Fibroblast of skin of left biceps (primary cell): ENCODE measurements around the gene SPIN2B.
"Not testable (repeated sequence)": the region's sequence is repeated elsewhere in the genome, so short reads cannot be mapped to it uniquely, and the experiment has no call there.

Source experiments
- DNase-seq, 2 experiments: peaks; one replicate each; pipeline ENCODE4 v3.0.0-alpha.2; 2013; ENCODE audit warnings: low read depth in 2 of 2

SPIN2B gene

DNA sequence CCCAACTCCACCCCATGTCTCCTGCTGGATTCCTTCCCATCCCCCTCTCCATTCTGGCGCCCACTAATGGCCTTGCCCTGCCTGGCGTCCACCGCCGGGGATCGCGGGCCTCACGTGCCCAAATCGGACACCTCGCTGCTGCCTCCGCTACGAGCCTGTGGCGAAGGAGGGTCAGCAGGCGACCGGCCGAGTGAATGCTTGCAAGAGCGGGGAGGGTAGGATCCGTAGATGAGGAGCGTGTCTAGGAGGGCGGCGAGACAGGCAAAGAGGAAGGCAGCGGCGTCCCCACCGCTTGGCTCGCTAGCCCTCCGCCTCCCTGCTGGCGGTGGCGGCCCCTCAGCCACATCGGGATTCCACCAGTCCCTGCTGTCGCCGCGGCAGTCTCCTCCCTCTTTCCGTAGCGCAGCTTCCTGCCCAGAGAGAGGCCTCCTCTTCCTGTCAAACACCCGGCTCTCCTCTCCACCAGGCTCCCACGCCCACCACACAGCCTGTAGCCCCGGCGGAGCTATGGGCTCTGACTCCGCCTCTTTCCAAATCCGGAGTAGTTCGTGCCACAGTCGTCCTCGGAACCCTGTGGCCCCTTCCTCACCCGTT is at the start of gene SPIN2B:
Gene SPIN2B (minus strand): TSS at position 387 of the 594 bp plus-strand sequence.
- peak; percentile 35 to 37 for DNase-seq

DNA sequence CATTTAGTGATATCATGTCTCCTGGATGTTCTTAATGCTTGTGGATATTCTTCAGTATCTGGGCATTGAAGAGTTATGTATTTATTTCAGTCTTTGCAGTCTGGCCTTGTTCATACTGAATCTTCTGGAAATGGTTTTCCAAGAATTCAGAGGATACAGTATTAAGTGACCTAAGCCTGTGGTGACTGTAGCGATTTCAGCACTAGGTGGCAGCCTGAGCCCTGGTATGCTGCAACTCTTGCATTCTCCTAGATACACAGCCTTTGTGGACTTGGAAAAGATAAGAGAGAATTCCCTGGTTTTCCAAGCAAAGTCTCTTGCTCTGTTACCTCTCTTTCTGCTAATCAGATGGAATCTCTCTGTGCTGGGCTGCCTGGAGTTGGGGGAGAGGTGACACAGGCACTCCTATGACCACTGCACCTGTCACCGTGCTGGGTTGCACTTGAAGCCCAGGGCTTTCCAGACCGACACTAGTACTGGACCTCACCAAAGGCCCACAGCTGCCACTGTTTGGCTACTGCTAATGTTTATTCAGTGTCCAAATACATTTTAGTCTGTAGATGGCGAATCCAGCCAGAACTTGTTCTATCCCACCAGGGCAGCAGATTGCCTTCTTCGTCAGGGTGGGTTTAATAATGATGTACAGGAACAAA is 35.2 kb upstream of the SPIN2B start:
- no peak for DNase-seq

DNA sequence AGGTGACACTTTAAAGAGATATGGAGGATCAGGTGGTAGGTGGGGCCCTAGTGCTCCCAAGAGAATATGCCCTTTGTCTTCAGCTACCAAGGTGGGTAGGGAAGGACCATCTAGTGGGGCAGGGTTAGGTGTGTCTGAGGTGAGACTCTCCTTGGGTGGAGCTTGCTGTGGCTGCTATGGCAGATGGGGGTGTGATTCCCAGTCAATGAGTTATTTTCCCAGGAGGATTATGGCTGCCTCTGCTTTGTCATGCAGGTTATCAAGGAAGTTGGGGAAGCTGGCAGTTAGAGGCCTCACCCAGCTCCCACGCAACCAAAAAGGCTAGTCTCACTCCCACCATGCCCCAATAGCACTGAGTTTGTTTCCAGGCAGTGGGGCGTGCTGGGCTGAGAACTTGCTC is 33.8 kb upstream of the SPIN2B start:
- DNase-seq = no peak

DNA sequence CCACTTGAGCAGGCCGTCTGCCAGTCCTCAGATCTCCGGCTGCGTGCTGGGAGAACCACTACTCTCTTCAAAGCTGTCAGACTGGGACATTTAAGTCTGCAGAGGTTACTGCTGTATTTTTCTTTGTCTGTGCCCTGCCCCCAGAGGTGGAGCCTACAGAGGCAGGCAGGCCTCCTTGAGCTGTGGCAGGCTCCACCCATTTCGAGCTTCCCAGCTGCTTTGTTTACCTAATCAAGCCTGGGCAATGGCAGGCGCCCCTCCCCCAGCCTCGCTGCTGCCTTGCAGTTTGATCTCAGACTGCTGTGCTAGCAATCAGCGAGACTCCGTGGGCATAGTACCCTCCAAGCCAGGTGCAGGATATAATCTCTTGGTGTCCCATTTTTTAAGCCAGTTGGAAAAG is 30.9 kb upstream of the SPIN2B start:
- not testable (repeated sequence) for DNase-seq

DNA sequence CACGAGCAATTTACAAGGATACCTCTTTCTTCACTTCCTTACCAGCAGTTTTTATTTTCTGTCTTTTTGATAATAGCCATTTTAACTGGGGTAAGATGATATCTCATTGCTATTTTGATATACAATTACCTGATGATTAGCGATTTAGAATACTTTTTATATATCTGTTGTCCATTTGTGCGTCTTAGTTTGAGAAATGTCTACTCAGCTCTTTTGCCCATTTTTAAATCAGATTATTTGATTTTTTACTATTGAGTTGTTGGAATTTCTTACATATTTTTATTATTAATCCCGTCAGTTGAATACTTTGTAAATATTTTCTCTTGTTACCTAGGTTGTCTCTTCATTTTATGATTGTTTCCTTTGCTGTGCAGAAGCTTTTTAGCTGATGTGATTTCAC is 17.3 kb upstream of the SPIN2B start:
- no peak for DNase-seq

DNA sequence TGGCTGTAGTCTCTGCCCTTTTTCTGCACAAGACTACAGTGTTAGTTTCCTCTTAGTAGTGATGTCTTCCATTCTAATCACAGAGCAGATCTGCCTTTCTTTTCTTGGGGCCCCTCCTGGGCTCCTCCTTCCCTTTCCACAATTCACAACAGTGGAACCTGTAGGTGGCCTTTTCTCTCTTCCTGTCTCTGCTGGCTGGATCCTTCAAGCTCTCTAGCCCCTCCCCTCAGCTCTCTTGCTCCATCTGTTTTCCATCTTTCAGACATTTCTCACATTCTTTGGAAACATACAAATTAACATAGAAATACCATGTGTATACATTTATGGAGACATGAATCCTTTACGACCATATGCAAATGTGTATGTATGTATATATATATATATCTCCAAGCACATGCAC is 16.2 kb upstream of the SPIN2B start:
- peak; percentile 28 to 30 for DNase-seq

DNA sequence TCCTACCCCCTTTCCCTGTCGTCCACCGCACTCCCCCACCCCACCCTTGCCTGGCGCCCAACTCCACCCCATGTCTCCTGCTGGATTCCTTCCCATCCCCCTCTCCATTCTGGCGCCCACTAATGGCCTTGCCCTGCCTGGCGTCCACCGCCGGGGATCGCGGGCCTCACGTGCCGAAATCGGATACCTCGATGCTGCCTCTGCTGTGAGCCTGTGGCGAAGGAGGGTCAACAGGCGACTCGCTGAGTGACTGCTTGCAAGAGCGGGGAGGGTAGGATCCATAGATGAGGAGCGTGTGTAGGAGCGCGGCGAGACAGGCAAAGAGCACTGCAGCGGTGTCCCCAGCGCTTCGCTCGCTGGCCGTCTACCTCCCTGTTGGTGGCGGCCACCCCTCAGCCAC is 15.7 kb upstream of the SPIN2B start, which contains the start of gene SPIN2A:
Gene SPIN2A (minus strand): TSS at position 325 of the 400 bp plus-strand sequence. CDS start 800 bp downstream, outside the sequence.
- not testable (repeated sequence) for DNase-seq

DNA sequence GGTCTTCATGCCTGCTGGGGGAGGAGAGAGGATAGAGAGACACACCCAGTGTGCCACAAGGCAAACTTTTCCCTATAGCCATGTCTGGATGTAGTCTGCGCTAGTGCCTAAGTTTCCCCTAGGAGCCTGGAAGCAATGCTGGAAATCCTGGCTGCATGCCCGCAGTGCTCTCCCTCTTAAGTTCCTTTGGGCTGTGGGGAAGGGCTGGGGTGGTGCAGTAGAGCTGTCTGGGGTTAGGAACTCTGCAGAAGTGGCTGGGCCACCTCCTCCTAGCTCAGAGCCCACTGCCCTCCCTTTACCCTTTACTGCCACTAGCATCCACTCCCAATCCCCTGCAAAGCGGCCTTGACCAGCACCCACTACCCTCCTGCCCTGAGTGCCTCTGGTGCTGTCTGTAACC is 15.2 kb upstream of the SPIN2B start:
- not testable (repeated sequence) for DNase-seq

DNA sequence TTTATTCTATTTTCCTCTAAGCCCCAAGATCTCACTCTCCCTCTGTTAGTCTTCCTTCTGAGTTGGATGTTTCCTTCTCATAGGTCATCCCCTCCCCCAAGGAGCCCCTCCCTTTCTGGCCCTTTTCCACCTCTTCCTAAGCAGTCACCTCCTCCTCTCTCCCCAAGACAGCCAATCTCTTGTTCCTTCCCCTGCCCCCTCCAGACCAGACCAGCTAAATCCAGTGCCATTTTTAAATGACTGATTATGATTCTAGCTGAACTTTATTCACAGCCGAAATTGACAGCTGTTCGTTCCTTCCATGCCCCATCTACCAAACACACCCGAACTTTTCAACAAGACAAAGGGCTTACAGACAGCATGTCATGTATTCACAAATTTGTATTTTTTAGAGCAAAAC is 13.9 kb upstream of the SPIN2B start:
- DNase-seq = no peak

DNA sequence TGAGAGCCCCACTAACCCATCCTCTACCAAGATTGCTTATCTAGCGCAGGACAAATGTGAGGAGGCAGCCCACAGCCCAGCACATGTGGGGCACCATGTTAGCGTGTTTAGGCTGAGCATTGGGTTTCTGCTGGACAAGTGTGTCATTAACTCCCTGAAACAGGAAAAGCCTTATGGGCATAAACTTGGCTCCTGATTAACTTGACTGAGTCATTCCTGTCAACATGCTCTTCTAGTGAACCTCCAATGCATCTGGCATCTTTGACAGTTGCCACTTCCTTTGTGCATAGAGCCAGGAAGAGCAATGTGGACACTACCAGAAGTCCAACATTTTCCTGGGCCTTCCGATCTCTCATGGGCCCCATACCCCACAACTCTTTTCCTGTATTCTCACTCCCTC is 13.4 kb upstream of the SPIN2B start:
- no peak for DNase-seq

DNA sequence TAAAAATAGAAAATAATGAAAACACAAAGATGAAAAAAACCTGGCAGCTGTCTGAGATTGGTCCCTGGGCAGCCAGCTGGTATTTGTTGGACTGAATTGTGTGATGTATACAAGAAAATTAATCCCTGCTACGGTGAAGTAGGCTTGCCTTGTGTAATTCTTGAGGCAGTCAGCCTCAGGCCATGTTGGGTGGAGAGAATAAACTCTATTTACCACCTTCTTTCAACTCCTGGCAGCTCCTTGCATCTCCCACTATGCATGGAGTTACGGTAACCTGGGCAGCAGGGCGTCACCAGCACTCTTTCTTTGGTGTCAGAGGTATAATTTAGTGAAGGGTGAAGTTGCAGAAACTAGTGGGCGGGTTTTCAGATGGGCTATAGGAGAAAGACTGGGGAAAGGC is 12.4 kb upstream of the SPIN2B start:
- no peak for DNase-seq

DNA sequence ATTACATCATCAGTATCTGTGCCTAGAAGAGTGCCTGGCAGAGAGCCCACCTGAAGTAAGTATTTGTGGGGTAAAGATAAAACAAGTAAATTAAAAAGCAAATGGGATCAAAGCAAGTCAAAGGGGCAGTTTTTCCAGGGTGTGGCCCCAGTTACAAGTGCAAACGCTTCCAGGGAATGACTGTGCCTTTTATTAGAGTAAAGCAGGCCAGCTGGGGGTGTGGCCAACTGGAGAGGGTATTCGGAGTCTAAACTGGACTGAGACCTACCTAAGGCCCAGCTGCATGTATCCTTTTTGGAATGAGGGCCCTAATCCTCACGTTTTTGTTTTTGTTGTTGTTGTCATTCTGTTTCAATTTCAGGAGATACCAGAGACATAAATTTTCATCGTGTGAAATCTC is 11.9 kb upstream of the SPIN2B start:
- not testable (repeated sequence) for DNase-seq

DNA sequence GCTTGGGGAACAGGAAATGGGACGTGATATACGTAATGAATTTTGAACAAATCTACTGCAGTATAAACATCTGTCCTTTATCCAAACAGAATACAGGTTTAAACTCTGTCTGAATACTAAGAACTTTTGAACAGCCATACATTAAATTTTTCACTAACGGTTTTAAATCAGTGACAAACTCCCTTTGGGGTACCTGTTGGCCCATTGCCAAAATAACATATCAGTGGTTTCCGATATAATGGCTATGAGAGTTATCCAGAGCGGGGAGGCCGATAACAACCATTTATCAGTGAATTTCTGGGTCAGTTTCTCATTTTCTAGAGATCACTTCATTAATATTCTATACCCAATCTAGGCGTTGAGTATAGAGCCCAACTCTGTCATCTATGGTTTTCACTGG is 10.7 kb upstream of the SPIN2B start:
- DNase-seq = no peak

DNA sequence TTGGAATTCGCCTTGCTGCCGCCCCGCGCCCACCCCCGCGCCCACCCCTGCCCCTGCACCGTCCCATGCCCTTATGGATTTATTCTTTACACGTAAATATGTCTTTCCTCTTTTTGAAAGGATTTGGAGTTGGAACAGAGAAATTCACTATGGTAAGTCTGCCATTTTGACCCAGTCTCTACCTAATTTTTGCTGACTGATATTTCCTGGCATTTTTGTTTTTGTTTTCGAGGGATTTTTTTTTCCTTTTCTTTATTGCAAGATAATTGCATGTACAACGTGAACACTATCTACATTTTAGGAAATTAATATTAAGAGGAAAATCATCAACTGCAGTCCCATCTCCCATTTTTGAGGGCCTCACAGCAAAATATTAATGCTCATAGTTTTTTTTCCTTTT is 468 bp upstream of the SPIN2B start:
- no peak for DNase-seq

DNA sequence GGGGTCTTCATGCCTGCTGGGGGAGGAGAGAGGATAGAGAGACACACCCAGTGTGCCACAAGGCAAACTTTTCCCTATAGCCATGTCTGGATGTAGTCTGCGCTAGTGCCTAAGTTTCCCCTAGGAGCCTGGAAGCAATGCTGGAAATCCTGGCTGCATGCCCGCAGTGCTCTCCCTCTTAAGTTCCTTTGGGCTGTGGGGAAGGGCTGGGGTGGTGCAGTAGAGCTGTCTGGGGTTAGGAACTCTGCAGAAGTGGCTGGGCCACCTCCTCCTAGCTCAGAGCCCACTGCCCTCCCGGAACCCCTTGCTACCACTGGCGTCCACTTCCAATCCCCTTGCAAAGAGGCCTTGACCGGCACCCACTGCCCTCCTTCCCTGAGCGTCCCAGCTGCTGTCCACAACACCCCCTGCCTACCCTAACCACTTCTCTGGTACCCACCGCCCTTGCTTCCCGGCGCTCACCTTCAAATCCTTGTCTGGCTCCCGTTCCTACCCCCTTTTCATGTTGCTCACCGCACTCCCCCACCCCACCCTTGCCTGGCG is 658 bp downstream of the SPIN2B start:
- not testable (repeated sequence) for DNase-seq

DNA sequence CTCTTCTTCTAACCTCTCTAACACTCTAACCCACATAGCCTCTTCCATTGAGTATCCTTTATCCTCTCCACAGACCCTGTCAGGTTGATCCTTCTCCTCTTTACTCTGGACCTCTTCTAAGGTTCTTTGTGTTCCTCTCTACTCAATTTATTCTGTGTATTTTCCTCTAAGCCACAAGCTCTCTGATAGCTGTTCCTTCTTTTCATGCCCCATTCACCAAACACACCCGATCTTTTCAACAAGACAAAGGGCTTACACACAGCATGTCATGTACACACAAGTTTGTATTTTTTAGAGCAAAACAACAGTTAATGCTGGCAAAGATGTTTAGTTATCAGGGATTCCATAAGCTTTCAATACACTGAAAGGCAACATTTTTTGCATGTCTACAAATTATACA is 1.9 kb downstream of the SPIN2B start:
- no peak for DNase-seq

DNA sequence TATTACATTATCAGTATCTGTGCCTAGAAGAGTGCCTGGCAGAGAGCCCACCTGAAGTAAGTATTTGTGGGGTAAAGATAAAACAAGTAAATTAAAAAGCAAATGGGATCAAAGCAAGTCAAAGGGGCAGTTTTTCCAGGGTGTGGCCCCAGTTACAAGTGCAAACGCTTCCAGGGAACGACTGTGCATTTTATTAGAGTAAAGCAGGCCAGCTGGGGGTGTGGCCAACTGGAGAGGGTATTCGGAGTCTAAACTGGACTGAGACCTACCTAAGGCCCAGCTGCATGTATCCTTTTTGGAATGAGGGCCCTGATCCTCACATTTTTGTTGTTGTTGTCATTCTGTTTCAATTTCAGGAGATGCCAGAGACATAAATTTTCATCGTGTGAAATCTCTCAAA is 3.8 kb downstream of the SPIN2B start:
- not testable (repeated sequence) for DNase-seq

DNA sequence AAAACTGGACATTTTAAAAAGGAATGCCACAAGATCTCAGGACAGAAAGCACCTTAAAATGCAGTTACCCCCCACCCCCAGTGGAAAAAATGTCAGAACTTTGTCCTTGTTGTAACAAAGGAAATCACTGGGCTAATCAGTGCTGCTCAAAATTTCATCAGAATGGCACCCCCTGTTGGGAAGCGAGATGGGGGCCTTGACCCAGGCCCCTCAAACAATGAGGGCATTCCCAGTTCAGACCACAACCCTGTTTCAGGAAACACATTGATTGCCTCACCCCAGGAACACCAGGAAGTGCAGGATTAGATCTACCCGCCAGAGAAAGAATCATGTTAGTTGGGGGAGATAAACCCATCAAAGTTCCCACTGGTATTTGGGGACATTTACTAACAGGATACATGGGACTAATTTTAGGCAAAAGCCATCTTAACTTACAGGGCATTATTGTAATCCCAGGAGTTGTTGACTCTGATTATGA is 16.4 kb downstream of the SPIN2B start:
- no peak for DNase-seq

DNA sequence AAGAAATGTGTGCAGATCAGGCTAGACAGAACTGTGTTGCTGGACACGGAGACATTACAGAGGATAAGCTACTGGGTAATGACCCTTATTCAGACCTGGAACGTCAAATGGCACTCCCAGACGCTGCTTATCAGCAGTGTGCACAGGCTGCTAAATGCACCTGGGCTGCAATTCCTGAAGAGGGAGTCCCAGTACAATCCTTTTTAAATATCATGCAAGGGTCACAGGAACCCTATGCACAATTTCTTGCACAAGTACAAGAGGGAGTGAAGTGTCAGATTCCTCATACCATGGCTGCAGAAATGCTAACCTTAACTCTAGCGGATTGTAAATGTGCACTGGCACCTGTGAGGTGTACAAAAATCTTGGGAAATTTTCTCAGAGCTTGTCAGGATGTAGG is 16.9 kb downstream of the SPIN2B start:
- DNase-seq = no peak

DNA sequence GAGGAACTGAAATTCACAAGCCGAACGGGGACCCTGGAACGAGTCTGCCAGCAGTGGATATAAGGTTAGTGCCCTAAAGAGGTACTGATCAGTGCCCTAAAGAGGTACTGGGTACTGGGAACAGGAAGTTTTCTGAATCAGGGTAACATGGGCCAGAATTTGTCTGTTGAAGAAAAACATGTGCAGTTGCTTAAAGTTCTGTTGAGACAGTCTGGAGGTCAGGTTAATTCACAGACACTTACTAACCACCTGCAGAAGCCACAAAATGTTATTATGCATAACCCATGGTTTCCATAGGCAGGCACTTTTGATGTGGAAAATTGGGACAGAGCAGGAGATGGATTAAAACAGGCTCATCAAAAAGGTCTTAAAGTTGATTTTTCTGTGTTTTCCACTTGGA is 17.9 kb downstream of the SPIN2B start:
- no peak for DNase-seq

DNA sequence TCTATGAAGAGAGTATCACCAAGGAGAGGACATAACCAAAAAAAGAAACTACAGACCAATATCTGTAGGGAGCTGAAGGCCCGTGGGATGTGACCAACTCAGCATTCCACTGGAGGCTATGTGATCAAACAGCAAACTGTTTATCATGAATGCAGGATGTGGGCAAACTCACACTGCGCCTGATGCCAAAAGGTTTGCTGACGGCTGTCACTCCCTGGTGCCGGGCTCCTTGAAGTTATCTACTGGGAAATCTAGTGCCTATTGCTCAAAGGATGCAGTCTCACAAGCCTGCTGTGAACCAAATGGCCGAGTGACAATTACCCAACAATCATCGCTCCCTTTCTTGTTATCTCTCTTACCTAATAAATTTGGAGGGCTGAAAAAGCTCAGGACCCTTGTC is 18.4 kb downstream of the SPIN2B start:
- DNase-seq = not testable (repeated sequence)

DNA sequence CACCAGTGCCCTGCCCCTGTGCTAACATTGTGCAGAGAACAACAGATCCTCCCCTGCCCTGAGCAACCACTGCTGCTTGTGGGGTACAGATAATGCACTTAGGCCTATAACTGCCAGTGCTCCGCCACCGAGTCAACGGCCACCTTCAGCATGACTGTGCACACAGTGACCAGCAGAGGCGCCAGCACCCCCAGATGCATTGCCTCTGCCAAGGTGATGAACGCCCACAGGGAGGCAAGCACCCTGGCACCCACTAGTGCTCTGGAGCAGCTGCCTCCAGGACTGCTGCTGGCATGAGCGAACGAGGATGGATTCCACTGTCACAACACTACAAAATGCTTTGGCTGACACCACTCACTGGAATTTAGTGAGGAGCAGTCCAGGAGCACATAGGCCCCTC is 38.2 kb downstream of the SPIN2B start:
- no peak for DNase-seq

DNA sequence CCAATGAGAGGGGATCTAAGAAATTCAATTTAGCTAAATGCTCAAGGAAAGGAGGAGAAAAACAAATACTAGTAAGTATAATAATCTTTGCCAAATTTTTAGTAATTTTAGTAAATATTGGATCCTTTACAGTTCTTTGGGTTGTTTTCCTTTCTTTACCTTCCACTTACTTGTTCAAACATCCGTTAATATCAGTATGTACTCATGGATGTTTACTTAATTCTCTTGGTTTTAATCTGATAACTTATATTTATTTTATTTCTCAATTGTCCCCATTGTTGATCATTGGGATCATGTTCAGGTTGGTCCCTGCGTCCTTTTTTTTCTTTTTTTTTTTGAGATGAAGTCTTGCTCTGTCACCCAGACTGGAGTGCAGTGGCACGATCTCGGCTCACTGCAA is 46.9 kb downstream of the SPIN2B start:
- no peak for DNase-seq
